SK-N-SH (cell line): ENCODE results near the gene PTEN. TPM values are rescaled to one million over a fixed set of nuclear protein-coding genes. Genes with fewer than 3 reads are reported as not detected.

Source experiments
- CTCF ChIA-PET: fragments of 300-600, 350-600 bp; formaldehyde crosslinking; extraction: SDS; loops from one replicate; lab custom pipeline; 2021; lab: Yijun Ruan, JAX
- POLR2A ChIA-PET: fragments of 350-600 bp; sonication (Branson Sonifier 250); formaldehyde crosslinking; extraction: SDS; loops from one replicate; lab custom pipeline; 2020; ENCODE audit warnings: antibody characterized with exemption, inconsistent platforms; lab: Yijun Ruan, JAX
- DNase-seq: peaks from one replicate; pipeline ENCODE4 v3.0.0; 2012
- H2AFZ ChIP-seq: fragments of 200-600 bp; sonication (generic); 2 replicates; pipeline ENCODE4 v1.8.1; 2016; ENCODE audit warnings: antibody characterized with exemption, mild to moderate bottlenecking, low read depth
- H3F3A ChIP-seq: fragments of 200-600 bp; sonication (generic); replicated peaks from 2 replicates; pipeline ENCODE3; 2016; ENCODE audit warnings: antibody characterized with exemption, mild to moderate bottlenecking; ENCODE audit not compliant: insufficient read depth
- H3K27ac ChIP-seq, 2 experiments: fragments of 200-500 bp in 1 of 2; fragments of 200-600 bp in 1 of 2; sonication (Bioruptor generic) in 1 of 2; sonication (generic), shearing (Covaris generic) in 1 of 2; 2 replicates each; pipeline versions ENCODE4 v1.5.1 to v1.6.1; 2014 to 2016; ENCODE audit warnings: low read depth in 2 of 2, inconsistent platforms in 1 of 2, low read length in 1 of 2, mild to moderate bottlenecking in 1 of 2, mixed read lengths in 1 of 2
- H3K27me3 ChIP-seq: fragments of 200-600 bp; sonication (generic), shearing (Covaris generic); 2 replicates; pipeline ENCODE4 v1.6.1; 2016; ENCODE audit warnings: mixed run types; ENCODE audit not compliant: insufficient read depth
- H3K36me3 ChIP-seq, 2 experiments: fragments of 200-500 bp in 1 of 2; fragments of 200-600 bp in 1 of 2; sonication (Bioruptor generic) in 1 of 2; sonication (generic) in 1 of 2; replicated peaks in 1 of 2; 2 replicates each; pipeline versions ENCODE3 to v1.5.1; 2014 to 2016; ENCODE audit warnings: low read length in 1 of 2, mild to moderate bottlenecking in 1 of 2; ENCODE audit not compliant: insufficient read depth in 2 of 2, control insufficient read depth in 1 of 2
- H3K4me1 ChIP-seq, 2 experiments: fragments of 200-500 bp in 1 of 2; fragments of 200-600 bp in 1 of 2; sonication (Bioruptor generic) in 1 of 2; sonication (generic), shearing (Covaris generic) in 1 of 2; 2 replicates each; pipeline versions ENCODE4 v1.5.1 to v1.6.1; 2014 to 2016; ENCODE audit warnings: low read depth in 1 of 2, low read length in 1 of 2, mixed run types in 1 of 2; ENCODE audit not compliant: insufficient read depth in 2 of 2, control insufficient read depth in 1 of 2
- H3K4me2 ChIP-seq: fragments of 200-600 bp; sonication (generic), shearing (Covaris generic); 2 replicates; pipeline ENCODE4 v1.6.1; 2017; ENCODE audit warnings: mixed run types
- H3K4me3 ChIP-seq, 2 experiments: fragments of 200-500 bp in 1 of 2; fragments of 200-600 bp in 1 of 2; sonication (Bioruptor generic) in 1 of 2; sonication (generic), shearing (Covaris generic) in 1 of 2; 2 replicates each; pipeline versions ENCODE4 v1.5.1 to v1.8.1; 2014 to 2016; ENCODE audit warnings: low read depth in 2 of 2, inconsistent platforms in 1 of 2, low read length in 1 of 2, mild to moderate bottlenecking in 1 of 2, mixed read lengths in 1 of 2, moderate library complexity in 1 of 2
- H3K79me2 ChIP-seq: fragments of 200-600 bp; sonication (generic); 2 replicates; pipeline ENCODE4 v1.8.1; 2017; ENCODE audit warnings: mild to moderate bottlenecking; ENCODE audit not compliant: insufficient read depth
- H3K9ac ChIP-seq: fragments of 200-600 bp; sonication (generic); 2 replicates; pipeline ENCODE4 v1.6.1; 2017; ENCODE audit warnings: mixed run types
- H3K9me2 ChIP-seq: fragments of 200-600 bp; sonication (generic); 2 replicates; pipeline ENCODE4 v1.6.1; 2017; ENCODE audit warnings: mixed run types
- H3K9me3 ChIP-seq: fragments of 200-600 bp; sonication (generic); 2 replicates; pipeline ENCODE4 v1.6.1; 2017; ENCODE audit warnings: mixed run types, mild to moderate bottlenecking, moderate library complexity
- H4K20me1 ChIP-seq: fragments of 200-600 bp; sonication (generic); 2 replicates; pipeline ENCODE4 v1.6.1; 2017; ENCODE audit warnings: mild to moderate bottlenecking, mixed run types; ENCODE audit not compliant: insufficient read depth
- CTCF ChIP-seq: fragments of 200-600 bp; sonication (generic); IDR thresholded peaks from 2 replicates; pipeline ENCODE4 v1.6.1; 2017; ENCODE audit warnings: antibody characterized with exemption, mild to moderate bottlenecking, moderate library complexity
- ELF1 ChIP-seq: IDR thresholded peaks from 2 replicates; pipeline ENCODE4 v1.4.0; 2012
- EP300 ChIP-seq, 2 experiments: IDR thresholded peaks; 2 replicates each; pipeline versions ENCODE4 v1.4.0 to v1.6.1; 2012; ENCODE audit warnings: borderline replicate concordance in 1 of 2, low read depth in 1 of 2, low read length in 1 of 2
- FOSL2 ChIP-seq: IDR thresholded peaks from 2 replicates; pipeline ENCODE4 v1.4.0; 2012; ENCODE audit warnings: low read depth, mild to moderate bottlenecking, moderate library complexity, borderline replicate concordance
- FOXJ3 ChIP-seq: sonication (generic); formaldehyde crosslinking; IDR thresholded peaks from 2 replicates; pipeline ENCODE4 v1.5.1; 2020; ENCODE audit warnings: mild to moderate bottlenecking, missing genetic modification reagents
- FOXM1 ChIP-seq: IDR thresholded peaks from 2 replicates; pipeline ENCODE4 v1.4.0; 2012; ENCODE audit warnings: low read depth, mild to moderate bottlenecking
- GABPA ChIP-seq: IDR thresholded peaks from 2 replicates; pipeline ENCODE4 v1.4.0; 2012; ENCODE audit warnings: low read depth, mild to moderate bottlenecking
- IRF3 ChIP-seq: fragments of 150-350 bp; IDR thresholded peaks from 2 replicates; pipeline ENCODE4 v1.6.1; 2016; ENCODE audit warnings: mild to moderate bottlenecking, low read depth, low read length
- MAX ChIP-seq: IDR thresholded peaks from 2 replicates; pipeline ENCODE4 v1.4.0; 2012; ENCODE audit warnings: low read depth
- NFIC ChIP-seq: IDR thresholded peaks from 2 replicates; pipeline ENCODE4 v1.4.0; 2012; ENCODE audit warnings: borderline replicate concordance
- PBX3 ChIP-seq: IDR thresholded peaks from 2 replicates; pipeline ENCODE4; 2012
- RAD21 ChIP-seq: IDR thresholded peaks from 2 replicates; pipeline ENCODE4 v1.6.1; 2012; ENCODE audit warnings: mild to moderate bottlenecking, low read length
- RCOR1 ChIP-seq: fragments of 150-350 bp; IDR thresholded peaks from 2 replicates; pipeline ENCODE4 v1.6.1; 2017; ENCODE audit warnings: antibody characterized with exemption, low read length
- REST ChIP-seq: IDR thresholded peaks from 2 replicates; pipeline ENCODE4 v1.6.1; 2012; ENCODE audit warnings: mild to moderate bottlenecking, low read depth, low read length, moderate library complexity
- RFX5 ChIP-seq: IDR thresholded peaks from 2 replicates; pipeline ENCODE4 v1.6.1; 2012; ENCODE audit warnings: mild to moderate bottlenecking, improper control_type of control experiment, low read length
- RXRA ChIP-seq: IDR thresholded peaks from 2 replicates; pipeline ENCODE4 v1.4.0; 2012; ENCODE audit warnings: low read depth, mild to moderate bottlenecking, borderline replicate concordance
- TAF1 ChIP-seq: IDR thresholded peaks from 2 replicates; pipeline ENCODE4 v1.6.1; 2012; ENCODE audit warnings: low read depth, mild to moderate bottlenecking, low read length, moderate library complexity, borderline replicate concordance
- TEAD4 ChIP-seq: IDR thresholded peaks from 2 replicates; pipeline ENCODE4 v1.4.0; 2012; ENCODE audit warnings: mild to moderate bottlenecking, borderline replicate concordance; ENCODE audit not compliant: insufficient read depth
- USF1 ChIP-seq: IDR thresholded peaks from 2 replicates; pipeline ENCODE4 v1.4.0; 2012; ENCODE audit warnings: low read depth, borderline replicate concordance
- USF2 ChIP-seq: fragments of 150-350 bp; IDR thresholded peaks from 2 replicates; pipeline ENCODE4 v1.6.1; 2017; ENCODE audit warnings: antibody characterized with exemption, low read length, low read depth, borderline replicate concordance
- WGBS: methylation state at CpG from one replicate; pipeline ENCODE4 v1.1.6; 2017; ENCODE audit warnings: low lambda C conversion rate; 5-methylcytosine and 5-hydroxymethylcytosine counted together
- polyA plus RNA-seq, 3 experiments: library from polyadenylated mRNA; depleted of rRNA; stranded (reverse); fragments of >200 nt; gene quantifications; 2 replicates each; pipeline ENCODE4 v1.2.3, GENCODE V29; 2012

Gene PTEN
- polyA plus RNA-seq, 1 of the 3 experiments (the other 2 are of a cell fraction), result 12.8 TPM

GRCh38 chr10:87838650-87839049, 24.8 kb upstream of the PTEN start:
- Histone ChIP-seq H3K36me3 (no peaks in the 10 kb centered on the region), H3K79me2 (no peaks in the 10 kb centered on the region), H3K4me2 (no peak overlapping the region), H3K9me2 (no peaks in the 10 kb centered on the region), H3K27ac (no peak overlapping the region), H3K27me3 (no peaks in the 10 kb centered on the region), H3K4me1 (peaks cover 0 to 7% of the 10 kb centered on the region in 2 experiments; a peak in 2 of 4 replicates), H4K20me1 (no peaks in the 10 kb centered on the region), H3K4me3 (no peak overlapping the region), H2AFZ (no peak overlapping the region), H3K9ac (no peak overlapping the region)
- ChIA-PET CTCF (interaction anchor here (0.8 to 1.4 kb wide), 4 partner anchors 10 to 21 kb away, joined by 3 to 4 read pairs (median 3); no protein-coding TSS in a partner anchor), POLR2A (no interaction called here)
- no peak for DNase-seq
- TF ChIP-seq USF1 (no peak), NFIC (no peak), TEAD4 (no peak), IRF3 (no peak), CTCF (no peak), RXRA (no peak), USF2 (no peak), RAD21 (no peak), EP300 (IDR thresholded peaks at IDR 0.05; ENCODE audit: borderline replicate concordance in 1 of 2, low read depth in 1 of 2, low read length in 1 of 2) (no peak), PBX3 (no peak), FOSL2 (no peak), RCOR1 (no peak), FOXJ3 (CRISPR knock-in tag) (no peak), RFX5 (no peak), GABPA (no peak), TAF1 (no peak), FOXM1 (no peak), REST (no peak), ELF1 (no peak), MAX (no peak)
- TF ChIP-seq, all 33 proteins: peak for 0
- Histone ChIP-seq H3K9me3 (no peaks in the 10 kb centered on the region), H3F3A (peaks cover 5% of the 10 kb centered on the region)
- 79% methylated on average over 2 of the region's 2 CpGs for WGBS
